ENCODE data around the gene METTL16.

Gene METTL16

GRCh38 chr17:2423271-2423670 is 88.4 kb downstream of the METTL16 start:
- DNase-seq = no peak
- TF ChIP-seq POLR2A (IDR thresholded peaks at IDR 0.05; ENCODE audit: low read length) = no peak
- TF ChIP-seq GATA1 (IDR thresholded peaks at IDR 0.05; ENCODE audit: low read depth, low read length) = no peak

GRCh38 chr17:2421315-2422147 is 90.2 kb downstream of the METTL16 start:
- no peak for DNase-seq
- TF ChIP-seq GATA1 (IDR thresholded peaks at IDR 0.05; ENCODE audit: low read depth, low read length) (no peak), POLR2A (IDR thresholded peaks at IDR 0.05; ENCODE audit: low read length) (no peak)

- TF ChIP-seq GATA1 (IDR thresholded peaks at IDR 0.05; ENCODE audit: low read depth, low read length) (no peak), POLR2A (IDR thresholded peaks at IDR 0.05; ENCODE audit: low read length) (no peak)
- DNase-seq = no peak
These were observed 91.5 kb downstream of the METTL16 start for GRCh38 chr17:2420176-2420575.

DNA sequence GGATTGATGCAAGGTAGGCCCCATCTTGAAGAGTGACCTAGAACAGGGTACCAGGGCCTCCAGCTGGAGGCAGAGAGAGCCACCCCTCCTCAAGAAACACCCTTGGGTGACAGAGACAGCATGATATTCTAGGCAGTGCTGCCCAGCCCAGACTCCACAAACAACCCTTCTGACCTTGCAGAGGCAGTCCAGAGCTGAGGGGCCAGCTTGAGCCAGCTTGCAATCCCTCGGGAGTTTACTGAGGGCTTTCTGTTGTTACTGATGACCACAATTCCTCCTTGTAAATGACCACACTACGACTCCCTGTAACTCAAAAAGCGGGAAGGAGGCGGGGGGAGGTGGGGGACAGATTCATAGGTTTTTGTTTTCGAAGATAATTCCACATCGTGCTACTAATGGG is 92.2 kb downstream of the METTL16 start:
- DNase-seq = no peak
- no peak for TF ChIP-seq GATA1 (IDR thresholded peaks at IDR 0.05; ENCODE audit: low read depth, low read length)
- TF ChIP-seq POLR2A (IDR thresholded peaks at IDR 0.05; ENCODE audit: low read length) = no peak

DNA sequence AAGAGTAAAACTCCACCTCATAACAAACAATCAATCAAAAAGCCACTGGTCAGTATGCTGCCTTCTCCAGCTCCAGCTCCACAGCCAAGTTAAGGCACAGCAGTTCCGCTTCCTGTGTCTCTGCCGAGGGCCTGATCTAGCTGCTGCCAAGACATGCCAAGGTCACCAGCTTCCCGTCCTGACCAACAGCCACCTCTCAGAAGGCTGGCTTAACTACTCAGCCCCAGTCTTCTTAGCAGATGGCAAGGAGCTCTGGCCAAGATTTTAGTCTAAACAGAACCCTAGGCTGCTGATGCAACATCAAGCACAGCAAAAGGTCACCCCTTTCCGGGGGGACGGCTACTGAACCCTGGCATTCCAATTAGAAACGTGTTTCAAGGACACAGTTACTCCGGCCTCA is 93.1 kb downstream of the METTL16 start:
- no peak for DNase-seq
- TF ChIP-seq GATA1 (IDR thresholded peaks at IDR 0.05; ENCODE audit: low read depth, low read length) (no peak), POLR2A (IDR thresholded peaks at IDR 0.05; ENCODE audit: low read length) (no peak)

GRCh38 chr17:2416010-2416734 is 95.5 kb downstream of the METTL16 start:
- peak; percentile 77 to 91 for DNase-seq
- no peak for TF ChIP-seq POLR2A (IDR thresholded peaks at IDR 0.05; ENCODE audit: low read length)
- TF ChIP-seq GATA1 (IDR thresholded peaks at IDR 0.05; ENCODE audit: low read depth, low read length) = no peak

DNA sequence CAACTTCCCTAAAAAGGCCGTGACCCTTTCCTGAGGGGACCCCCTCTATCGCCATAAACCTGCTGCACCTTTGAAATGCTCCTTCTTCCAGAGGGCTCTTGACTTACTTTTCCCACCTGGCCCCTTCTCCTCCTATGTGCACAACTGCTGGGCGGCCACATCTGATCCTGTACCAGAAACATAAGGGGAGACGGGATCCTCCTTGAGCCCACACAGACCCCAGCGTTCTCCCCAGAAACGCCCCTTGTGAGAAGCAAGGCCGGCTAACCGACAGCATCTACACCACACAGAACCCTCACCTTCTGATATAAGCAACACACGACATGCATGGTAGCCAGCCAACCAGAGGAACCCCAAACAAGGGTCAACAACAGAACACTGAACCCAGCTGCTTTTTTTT is 96.6 kb downstream of the METTL16 start:
- no peak for TF ChIP-seq GATA1 (IDR thresholded peaks at IDR 0.05; ENCODE audit: low read depth, low read length)
- TF ChIP-seq POLR2A (IDR thresholded peaks at IDR 0.05; ENCODE audit: low read length) = no peak
- DNase-seq = no peak

- no peak for DNase-seq
- no peak for TF ChIP-seq POLR2A (IDR thresholded peaks at IDR 0.05; ENCODE audit: low read length)
- TF ChIP-seq GATA1 (IDR thresholded peaks at IDR 0.05; ENCODE audit: low read depth, low read length) = no peak
These were observed 97.1 kb downstream of the METTL16 start for GRCh38 chr17:2414446-2415064.

GRCh38 chr17:2412561-2413021 is 99.1 kb downstream of the METTL16 start:
- DNase-seq = no peak
- no peak for TF ChIP-seq GATA1 (IDR thresholded peaks at IDR 0.05; ENCODE audit: low read depth, low read length)

DNA sequence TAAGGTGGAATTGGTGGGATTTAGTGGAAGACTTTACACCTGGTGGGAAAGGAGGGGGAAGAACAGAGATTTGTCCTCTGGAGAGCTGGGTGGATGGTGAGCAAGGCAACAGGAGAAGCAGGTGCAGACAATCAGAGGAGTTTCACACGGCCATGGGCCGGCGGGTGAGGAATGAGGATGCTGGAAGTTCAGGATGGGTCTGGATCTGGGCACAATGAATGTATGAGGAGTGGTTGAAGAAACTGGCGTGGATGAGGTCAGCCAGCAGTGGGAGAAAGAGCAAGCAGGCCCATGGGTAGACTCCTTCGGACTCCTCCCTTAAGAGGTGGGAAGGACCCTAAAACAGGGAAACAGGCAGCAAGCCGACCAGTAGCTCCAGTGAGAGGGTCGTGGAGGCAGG is 100.7 kb downstream of the METTL16 start:
- no peak for DNase-seq
- TF ChIP-seq GATA1 (IDR thresholded peaks at IDR 0.05; ENCODE audit: low read depth, low read length) (no peak), POLR2A (IDR thresholded peaks at IDR 0.05; ENCODE audit: low read length) (no peak)

DNA sequence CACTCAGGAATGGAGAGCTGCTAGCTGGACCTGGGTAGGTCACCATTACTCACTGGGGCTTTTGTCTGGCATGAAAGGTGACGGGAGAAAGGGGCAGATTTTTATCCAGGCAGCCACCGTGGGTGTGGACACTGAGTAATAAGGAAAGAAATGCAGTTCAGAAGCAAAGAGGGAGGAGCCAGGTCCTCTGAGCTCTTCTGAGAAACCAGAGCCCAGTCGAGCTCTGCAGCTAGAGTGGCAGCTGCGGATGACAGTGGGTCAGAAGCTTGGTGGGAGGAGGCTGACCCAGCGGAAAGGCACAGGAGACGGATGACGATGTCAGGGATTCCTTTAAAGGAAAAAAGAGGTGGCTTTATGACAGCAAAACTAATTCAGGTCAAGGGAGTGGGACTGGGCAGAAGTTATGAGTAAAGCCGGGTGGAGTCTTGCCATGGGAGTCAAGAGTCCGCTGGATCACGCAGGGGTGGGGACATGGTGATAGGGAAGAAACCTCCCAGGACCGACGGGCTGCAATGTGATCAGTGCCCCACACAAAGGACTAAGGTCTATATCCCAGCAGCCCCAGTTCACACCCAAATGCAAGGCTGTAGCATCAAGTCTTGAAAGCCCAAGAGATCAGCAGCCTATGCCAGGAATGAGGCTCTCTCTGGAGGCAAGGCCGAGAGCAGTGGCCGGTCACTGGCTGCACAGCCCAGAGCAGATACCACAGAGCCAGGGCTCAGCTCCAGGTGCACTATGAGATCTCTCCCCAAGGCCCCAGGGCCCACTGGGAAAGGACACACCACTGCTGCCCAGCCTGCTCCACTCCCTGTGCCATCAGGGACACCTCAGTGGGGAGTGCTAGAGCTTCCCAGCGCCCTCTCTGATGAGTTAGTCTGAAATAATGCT is 104.5 kb downstream of the METTL16 start:
- TF ChIP-seq POLR2A (IDR thresholded peaks at IDR 0.05; ENCODE audit: low read length) (no peak), GATA1 (IDR thresholded peaks at IDR 0.05; ENCODE audit: low read depth, low read length) (no peak)
- peak in 1 of 2 experiments; percentile 44 for DNase-seq

DNA sequence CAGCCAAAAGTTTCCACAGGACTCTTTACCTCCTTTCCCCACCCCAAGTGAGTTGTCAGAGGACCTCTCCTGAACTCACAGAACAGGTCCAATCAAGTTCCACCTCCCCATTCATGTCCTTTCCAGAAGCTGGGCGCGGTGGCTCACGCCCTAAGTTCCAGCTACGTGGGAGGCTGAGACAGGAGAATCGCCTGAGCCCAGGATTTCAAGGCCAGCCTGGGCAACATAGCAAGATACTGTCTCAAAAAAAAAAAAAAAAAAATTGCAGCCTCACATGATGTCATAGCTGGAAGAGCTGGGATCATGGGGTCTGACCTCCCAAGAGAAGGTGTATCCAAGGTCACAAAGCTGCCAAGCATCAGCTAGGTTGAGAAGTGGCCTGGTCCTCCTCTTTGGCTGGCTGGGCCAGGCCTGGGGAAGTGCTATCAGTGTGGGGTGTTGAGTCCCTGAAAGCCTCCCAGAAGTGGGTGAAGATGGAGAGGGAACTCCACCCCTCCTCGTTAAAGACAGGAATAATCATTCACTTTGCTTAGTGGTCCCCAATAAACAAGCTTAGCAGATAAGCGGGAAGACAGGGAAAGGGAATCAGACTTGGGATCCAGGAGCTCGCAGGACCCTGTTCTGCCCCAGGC is 105.3 kb downstream of the METTL16 start:
- DNase-seq = peak in 1 of 2 experiments; percentile 32
- no peak for TF ChIP-seq GATA1 (IDR thresholded peaks at IDR 0.05; ENCODE audit: low read depth, low read length)

Measured in erythroblast (primary cell).